GM18868 (cell line): ENCODE data around the gene HOXA2.

ENCODE experiments used
- ATAC-seq: cut with Tn5 transposase; IDR thresholded peaks from one replicate; pipeline ENCODE4 v1.9.1; 2021; ENCODE audit warnings: mild to moderate bottlenecking, moderate library complexity; ENCODE audit not compliant: unreplicated experiment

The HOXA2 gene

DNA sequence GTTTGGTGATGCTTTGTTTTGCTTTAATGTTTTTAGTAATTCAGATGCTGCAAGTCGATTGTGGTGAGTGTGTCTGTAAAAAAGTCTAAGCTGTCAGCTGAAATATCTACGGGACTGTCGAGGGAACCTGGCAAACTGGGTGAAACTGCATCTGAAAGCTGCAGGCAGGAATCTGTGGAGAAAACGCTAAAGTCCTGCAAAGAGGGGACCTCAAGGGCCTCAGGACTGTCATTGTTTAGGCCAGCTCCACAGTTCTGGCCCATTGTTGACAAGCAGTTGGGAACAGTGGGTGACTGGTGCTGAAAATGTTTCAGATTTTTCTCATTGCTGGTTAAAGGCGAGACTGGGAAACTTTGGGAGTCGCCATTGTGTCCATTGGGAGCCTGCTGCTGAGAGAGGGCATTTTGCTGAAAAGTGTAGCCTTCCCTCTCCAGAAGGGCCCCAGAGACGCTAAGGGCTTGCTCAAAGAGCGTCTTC, 1.8 kb downstream of the HOXA2 start:
- ATAC-seq = no peak

DNA sequence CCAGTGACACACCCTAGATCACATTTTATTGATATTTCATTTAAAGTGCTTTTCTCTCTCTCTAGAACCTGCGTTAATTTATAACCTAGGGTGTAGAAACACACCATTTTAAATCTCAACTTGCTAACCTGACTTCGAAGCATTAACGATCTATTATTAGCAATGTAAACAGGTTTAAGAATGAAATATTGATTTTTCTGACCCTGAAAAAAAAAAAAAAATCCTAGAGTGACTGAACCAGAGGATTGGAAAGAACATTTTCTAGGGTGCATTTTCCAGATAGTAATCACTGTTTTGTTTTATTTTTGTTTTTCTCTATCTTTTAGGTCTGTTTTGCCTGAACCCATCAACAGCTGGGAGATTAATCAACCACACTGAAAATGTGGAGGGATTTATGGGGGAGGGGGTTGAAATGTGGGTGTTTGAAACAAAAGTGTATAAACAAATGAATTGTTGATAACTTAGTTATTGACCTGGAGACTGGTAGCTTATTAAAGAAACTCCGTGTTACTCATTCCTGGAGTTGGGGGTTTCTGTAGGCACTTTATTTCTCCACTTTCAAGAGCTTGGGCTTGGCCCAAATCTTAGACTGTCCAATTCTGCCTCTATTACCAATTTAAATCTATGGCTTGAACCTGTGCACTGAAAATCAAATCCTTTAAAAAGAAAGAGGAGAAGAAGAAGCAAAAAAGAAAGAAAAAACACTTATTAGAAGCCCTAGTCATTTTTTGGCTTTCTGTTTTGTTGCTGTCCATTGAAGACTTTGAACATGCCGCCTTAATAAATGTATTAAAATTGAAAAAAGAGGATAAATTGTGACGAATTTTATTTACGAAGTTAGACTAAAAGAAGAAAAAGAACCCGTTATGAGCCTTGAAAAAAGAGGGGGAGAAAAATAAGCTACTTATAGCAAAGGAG, 2.8 kb downstream of the HOXA2 start:
- ATAC-seq = no peak

DNA sequence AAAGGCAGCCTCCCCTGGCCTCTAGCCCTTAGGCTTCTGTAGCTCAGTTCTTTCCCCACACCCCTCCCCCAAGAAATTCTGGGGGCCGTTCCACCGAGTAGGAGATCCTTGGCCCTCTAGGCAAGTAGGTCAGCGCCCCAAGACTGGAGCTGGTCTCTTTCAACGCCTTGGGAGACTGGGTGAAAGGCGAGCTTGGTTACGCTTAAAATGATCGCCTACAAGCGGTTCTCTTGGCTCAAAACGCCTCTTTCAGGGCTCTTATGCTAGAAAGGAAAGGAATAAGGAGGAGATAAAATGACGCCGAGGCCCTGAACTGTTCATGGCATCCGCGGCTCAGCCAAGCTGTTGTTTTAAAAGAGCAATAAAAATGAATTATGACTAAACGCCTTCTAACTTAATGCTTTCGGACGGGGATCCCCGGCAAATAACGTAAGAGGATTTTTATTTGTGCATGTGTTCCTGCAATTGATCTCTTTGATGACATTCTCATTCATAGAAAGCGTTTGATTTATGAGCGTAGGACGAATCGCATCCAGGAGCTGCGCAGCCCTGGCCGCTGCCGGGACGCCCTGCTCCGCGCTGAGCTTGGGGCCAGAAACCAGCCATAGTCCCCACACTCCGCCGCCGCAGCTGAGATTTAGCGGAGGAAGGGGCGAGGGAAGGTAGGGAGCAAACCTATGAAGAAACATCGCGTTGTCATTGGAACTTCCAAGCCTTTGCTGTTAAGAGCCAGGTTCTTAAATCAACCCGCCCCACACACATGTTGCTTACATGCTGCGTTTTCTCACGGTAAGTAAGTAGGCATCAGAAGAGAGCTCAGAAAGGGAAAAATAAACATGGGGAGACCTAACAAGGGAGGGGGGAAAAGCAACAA, 3.7 kb downstream of the HOXA2 start:
- ATAC-seq = no peak

DNA sequence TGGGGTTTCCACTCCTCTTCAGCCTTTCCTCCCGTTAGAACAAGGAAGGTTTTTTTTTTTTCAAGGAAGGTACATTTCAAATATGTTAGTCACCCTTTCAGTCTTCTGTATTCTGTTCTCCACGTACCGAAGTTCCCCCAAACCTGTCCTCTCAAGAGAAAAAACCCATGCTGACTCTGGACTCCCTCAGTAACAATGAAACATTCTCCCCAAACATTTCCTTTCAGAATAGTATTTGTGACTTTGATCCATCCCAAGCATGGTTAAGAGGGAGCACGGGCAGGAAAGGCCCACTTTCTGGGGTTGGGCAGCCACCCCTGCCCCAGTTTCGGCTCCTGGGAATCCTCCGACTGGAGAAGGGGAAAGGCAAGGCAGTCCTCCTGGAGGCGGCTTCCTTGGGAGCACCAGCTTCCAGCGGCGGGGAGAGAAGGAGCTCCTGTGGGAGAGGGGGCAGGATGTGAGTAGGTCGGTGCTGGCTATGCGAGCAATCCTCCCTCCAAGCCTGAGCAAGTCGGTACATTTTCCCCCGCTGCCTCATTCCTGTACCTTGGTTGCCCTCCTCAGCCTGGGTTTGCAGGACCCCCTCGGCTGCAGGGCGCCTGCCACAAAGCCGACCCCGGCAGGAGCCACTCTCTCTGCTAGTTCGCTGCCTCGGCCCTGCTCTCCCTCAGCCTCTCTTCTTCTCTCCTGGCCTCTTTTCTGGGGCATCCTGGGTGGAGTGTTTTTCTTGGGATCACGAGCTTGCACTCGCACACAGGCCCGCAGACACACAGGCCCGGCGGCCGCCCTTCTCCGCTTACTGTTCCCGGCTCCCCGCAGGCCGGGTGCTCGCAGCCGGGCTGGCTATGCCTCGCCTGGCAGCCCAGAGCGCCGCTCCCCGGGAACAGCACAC, 4.6 kb downstream of the HOXA2 start:
- no peak for ATAC-seq

DNA sequence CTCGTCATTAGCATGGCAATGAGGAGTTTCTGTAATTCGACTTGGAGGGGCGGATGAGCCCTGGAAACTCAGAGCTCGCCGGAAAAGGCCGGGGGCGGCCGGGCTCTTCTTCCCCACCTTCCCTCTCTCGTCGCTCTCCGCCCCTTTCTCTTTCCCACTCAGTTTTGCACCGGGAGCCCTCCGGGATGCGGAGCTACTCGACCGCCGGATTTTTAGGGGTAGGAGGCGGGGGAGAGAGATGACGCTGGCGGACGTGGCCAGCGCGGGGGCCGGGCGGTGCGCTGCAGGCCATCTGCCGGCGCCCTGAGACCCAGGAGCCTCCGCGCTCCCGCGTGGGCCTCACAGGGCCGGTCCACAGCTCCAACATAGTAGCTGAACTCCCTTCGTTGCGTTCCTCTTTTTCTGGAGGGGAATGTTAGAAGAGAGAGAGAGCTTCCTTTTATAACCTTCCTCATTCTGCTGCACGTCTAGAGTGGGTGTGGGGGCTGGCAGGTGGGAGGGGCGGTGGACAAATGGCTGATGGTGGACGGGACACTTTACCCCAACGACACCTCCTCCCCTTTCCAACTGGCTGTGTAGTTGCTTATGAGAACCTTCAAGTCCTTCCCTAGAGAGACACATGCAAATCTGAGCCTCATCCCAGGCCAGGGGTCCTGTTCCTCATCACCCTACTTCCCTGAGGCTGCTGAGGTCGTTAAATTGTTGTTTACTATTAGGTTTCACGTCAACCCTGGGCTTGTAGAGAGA, 5.5 kb downstream of the HOXA2 start:
- ATAC-seq = no peak

DNA sequence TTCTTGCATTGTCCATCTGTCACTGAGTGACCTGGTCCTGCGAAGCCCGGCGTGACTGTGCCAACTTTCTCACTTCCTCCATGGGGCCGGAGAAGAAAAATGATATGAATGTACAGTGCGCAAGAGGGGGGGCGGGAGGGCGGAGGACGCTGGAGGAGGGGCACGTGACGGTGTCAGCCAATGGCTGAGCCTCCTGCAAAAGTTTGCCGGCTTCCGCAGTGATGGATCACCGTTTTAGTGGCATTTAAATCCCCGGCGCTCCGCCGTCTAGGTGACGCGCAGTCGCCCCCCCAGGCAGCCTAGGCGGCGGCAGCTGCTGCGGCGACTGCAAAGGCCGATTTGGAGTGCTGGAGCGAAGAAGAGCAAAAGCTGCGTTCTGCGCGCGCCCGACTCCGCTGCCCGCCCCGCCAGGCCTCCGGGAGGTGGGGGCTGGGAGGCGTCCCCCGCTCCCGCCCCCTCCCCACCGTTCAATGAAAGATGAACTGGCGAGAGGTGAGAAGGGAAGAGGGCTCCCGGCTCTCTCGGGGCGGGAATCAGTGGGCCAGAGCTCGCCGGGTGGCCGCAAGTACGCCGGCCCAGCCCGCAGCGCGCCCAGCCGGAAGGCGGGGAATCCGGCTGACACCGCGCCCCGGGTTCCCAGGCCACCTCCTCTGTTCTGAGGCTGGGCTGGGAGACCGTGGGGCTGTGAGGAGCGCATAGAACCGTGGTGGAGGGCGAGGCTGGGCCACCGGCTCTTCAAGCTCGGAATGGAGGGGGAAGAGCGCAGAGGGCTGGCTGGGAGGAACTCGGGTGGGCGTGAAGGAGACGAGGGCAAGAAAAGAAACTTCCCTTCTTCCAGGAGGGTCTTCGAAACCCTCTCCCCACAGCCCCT, 6.4 kb downstream of the HOXA2 start, which contains the start of gene HOXA1:
TSS of gene HOXA1 (minus strand) at position 104 of the 871 bp plus-strand sequence. CDS start at position 16, 88 bp downstream.
- peak; percentile 84 for ATAC-seq

DNA sequence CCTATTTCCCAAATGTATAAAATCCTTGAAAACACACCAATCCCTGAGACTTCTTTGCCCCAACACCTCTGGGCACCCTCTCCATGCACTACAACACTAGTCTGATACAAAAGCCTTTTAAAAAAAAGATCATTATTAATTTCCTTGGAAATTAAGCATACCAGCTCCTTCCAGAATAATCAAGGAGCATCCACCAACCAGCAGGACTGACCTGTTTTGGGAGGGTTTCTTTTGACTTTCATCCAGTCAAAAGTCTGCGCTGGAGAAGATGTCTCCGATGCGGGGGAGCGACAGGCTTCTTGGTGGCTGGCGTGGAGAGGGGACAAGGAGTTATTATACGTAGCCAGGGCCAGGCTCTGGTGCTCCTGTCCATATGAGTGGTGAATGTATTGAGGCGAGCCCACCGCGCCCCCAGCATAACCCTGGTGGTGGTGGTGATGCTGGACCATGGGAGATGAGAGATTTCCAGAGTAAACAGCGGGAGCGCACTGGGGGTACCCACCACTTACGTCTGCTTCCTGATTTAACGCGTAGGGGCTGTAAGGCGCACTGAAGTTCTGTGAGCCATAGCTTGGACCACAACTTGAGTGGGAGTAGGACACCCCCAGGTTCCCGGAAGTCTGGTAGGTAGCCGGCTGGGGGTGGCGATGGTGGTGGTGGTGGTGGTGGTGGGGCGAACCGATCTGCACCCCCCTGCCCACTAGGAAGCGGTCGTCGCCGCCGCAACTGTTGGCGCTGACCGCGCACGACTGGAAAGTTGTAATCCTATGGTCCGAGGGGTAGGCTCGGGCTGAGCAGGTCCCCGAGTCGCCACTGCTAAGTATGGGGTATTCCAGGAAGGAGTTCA, 7.2 kb downstream of the HOXA2 start:
- ATAC-seq = no peak

DNA sequence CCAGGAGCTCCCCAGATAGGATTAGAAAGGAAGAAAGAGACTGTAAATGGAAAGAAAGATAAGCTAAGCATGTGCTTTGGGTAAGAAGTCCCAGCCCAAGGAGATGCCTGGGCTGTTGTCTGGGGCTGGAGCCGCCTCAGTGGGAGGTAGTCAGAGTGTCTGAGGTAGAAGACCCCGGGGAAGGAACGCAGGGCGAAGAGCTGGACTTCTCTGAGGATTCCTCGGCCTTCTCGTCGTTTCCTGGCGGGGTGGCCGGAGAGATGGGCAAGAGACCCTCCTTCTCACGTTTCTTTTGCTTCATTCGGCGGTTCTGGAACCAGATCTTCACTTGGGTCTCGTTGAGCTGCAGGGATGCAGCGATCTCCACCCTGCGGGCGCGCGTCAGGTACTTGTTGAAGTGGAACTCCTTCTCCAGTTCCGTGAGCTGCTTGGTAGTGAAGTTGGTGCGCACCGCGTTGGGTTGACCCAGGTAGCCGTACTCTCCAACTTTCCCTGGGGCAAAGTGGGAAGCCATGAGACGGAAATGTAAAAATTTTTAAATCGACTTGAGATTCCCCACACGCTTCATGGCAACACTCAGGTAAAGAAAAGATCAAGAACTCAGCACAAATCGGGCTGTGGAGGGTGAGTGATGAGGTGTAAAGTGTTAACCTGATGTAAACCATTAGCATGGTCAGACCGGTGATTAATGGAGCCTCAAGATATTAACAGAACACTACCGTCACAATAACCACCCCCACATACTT, 8.0 kb downstream of the HOXA2 start:
- no peak for ATAC-seq

DNA sequence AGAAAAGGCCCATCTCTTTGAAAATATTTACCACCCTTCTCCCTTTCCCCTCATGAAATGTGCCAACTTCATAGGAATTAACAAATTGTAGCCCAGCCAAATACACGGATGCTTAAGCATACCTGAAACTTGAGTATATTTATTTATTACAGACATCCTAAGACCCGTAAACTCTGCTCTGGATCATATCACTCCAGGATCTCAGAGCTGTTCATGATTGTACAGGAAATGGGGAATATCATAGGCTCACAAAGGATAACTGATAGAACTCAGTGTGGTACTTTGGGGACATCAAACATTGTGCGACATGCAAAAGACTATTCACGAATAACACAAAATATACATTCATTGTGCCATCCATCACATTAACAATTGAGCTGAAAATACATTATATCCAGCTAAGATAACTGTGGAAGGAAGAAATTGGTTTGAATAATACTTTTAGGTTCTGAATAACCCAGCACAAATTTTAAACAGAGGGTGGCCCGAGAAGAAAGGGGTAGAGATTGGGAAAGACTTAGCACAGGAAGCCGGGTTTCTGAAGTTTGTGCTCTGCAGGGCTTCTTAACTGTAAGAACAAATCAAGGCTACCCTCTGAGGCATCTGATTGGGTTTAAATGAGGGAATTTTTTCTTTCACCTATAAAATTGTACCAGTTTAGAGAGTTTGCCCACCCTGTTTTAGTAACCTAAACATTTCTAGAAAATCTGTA, 9.1 kb downstream of the HOXA2 start:
- ATAC-seq = no peak

DNA sequence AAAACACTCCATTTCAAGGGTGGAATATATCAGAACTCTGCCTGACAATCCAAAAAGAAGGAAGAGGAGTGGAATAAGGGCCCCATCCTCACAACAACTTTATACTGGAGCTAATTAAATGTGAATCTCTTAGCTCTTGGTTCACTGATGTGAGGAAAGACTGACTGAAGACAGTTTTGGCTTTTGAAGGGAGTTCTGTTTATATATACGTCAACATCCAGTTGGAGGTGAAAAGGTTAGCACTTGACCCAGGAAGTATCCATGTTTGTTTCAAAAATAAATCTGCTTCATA, 9.7 kb downstream of the HOXA2 start:
- no peak for ATAC-seq

DNA sequence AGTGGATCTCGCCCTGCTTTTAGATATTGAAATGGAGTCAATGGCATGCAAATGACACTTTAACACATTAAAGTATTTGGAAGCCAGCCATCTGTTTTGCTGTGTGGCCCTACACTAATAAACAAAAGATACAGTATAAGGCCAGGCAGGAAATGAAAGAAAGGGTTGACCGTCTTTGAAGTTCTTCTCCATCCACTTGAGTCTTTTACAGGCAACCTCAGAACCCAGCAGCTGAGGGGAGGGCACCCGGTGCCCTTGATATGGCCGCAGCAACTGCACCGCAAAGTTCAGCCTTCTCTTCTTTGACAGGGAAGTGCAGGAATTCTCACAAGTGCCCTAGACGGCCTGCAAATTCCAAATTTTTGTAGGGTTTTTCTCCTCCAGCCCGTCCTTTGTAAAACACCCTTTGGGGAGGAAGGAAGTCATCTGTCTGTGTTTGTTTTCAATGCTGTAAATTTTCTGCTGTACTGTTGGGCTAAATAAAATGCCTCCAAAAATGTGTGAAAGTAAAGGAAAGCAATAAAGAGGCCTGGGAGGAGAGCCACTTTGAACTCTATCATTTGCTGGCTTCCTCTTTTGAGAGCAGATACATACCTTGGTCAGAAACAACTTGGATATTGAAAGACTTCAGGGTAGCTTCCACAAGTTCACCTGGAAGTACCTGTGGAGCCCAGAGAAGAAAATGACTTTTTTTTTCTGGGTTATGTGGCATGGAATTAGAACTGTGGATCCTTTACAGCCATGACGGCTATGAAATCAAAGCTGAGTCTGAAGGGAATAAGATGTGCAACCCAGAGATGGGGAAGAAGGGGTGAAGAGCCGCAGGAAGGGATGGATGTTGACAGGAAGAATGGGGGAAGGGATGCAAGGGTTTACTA, 10.3 kb downstream of the HOXA2 start:
- ATAC-seq = no peak

DNA sequence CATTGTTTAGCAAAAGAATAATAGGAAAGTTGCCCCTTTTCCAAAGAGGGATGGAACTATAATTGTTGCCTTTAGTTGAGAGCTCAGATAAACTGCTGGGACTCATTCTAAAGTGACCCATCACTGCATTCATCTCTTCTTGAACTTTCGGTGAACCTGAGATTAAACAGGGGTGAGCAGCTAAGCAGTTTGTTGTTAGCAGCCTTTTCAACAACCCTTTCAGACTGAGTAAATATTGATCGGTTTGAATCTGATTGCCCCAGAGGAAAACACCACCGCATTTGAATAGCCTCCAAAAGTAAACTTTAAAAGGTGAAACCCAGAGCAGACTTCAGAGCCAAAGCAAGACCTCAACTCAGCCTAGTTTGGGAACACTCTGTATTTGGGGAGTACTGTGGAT, 11.4 kb downstream of the HOXA2 start:
- ATAC-seq = no peak

DNA sequence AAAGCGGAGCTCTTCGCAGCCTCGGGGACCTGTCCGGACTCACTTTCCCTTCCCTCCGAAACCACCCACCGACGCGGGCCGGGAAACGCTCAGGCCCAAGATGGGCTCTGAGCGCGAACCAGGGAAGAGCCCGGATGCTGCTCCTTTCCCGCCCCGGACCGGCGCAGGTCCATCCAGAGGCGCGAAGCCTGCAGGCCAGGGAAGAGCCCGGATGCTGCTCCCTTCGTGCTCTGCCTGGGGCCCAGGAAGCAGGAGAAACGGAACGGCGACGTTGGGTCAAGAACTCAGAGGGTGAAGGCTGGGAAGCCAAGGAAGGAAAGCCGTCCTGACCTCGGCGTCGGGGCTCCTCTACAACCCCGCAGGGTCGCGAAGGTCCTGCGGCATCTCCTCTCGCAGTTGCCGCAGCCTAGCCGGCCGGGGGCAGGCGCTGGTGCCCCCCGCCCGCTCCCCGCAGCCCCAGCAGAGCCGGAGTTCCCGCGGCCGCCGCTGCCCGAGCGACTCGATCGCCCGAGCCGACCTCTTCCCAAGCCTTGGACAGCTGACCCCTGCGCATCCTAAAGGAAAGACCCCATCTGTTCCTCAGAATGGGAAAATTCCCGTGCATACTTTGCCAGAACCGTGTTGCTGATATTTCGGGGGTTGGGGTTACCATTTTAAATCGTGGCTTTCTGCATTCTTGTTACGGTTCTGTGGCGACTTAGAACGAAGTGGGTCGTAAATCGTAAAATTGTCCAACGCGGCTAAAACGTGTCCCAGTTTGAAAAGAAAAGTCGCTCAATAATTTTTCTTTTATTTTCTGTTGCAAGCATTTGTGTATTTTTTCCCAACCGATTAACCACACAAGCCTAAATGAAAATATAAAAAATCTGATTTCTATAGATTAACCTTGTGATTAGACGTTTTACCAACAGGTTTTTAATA, 14.2 kb downstream of the HOXA2 start:
- ATAC-seq = no peak

DNA sequence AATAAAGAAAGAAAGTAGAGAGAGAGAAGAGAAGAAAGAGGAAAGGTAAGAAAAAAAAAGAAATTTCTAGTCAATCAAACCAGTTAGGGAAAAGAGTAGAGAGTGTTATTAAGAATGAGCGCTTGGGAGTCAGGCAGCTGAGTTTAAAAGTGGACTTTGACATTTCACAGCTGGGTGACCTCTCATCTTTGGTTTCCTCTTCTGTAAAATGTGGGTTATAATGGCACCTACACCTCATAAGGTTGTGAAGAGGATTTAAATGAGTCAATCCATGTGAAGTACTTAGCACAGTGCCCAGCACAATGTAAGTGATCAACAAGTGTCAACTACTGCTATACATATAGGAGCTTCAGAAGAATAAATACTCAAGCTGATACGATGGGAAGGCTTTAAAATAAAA, 18.8 kb downstream of the HOXA2 start:
- ATAC-seq = no peak

DNA sequence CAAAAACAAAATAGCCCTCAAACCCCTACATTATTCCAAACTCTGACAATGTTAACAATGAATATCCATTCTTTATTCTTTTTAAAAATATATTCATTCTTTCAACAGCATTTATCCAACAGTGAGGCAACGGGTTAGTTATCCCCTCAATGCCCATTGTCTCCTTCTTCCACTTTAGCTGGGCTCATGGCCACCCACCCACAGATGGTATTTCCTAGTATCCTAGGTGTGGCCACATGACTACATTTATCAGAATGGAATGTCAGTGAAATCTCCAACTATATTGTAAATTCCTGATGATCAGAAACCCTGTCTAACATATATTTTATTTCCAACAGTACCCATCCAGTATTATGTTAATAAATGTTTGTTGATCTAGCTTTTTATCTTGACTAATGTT, 20.3 kb downstream of the HOXA2 start:
- ATAC-seq = no peak
